Measurements from ENCODE around the gene OR13J1.

The OR13J1 gene

GRCh38 chr9:35831040-35831439 is 39.2 kb downstream of the OR13J1 start:
- H3K4me3 ChIP-seq (ENCODE audit: insufficient read depth, low read length, poor library complexity, severe bottlenecking), result no peak overlapping the region
- H3K9me3 ChIP-seq (ENCODE audit: insufficient read depth, low read length), result no peaks in the 10 kb centered on the region
- H3K36me3 ChIP-seq (ENCODE audit: low read length), result no peaks in the 10 kb centered on the region
- no peak overlapping the region for H2AFZ ChIP-seq (ENCODE audit: low read depth, low read length, severe bottlenecking)
- no peaks in the 10 kb centered on the region for H4K20me1 ChIP-seq (ENCODE audit: low read depth, low read length)
- no peak overlapping the region for H3K9ac ChIP-seq (ENCODE audit: low read length)
- H3K27me3 ChIP-seq (ENCODE audit: low read length), result no peaks in the 10 kb centered on the region
- no peaks in the 10 kb centered on the region for H3K9me2 ChIP-seq (replicated peaks; ENCODE audit: insufficient read depth, low read length)
- no peaks in the 10 kb centered on the region for H3K79me2 ChIP-seq (ENCODE audit: insufficient read depth, low read length)
- no peak for TF ChIP-seq CTCF (IDR thresholded peaks at IDR 0.05; ENCODE audit: insufficient read depth, low read length, poor library complexity, severe bottlenecking)
- no peak for TF ChIP-seq EZH2phosphoT487 (conservative IDR thresholded peaks at IDR 0.05; ENCODE audit: low read length)
- H3F3A ChIP-seq (ENCODE audit: insufficient read depth), result no peaks in the 10 kb centered on the region
- no peak overlapping the region for H3K27ac ChIP-seq (ENCODE audit: low read depth, low read length)
- no peak overlapping the region for H3K4me2 ChIP-seq (ENCODE audit: low read depth, low read length, poor library complexity, severe bottlenecking)

- no peak overlapping the region for H3K27ac ChIP-seq (ENCODE audit: low read depth, low read length)
- peak overlapping the region; percentile 79 for H3K4me3 ChIP-seq (ENCODE audit: insufficient read depth, low read length, poor library complexity, severe bottlenecking)
- no peaks in the 10 kb centered on the region for H3K36me3 ChIP-seq (ENCODE audit: low read length)
- H3K9me3 ChIP-seq (ENCODE audit: insufficient read depth, low read length), result no peaks in the 10 kb centered on the region
- TF ChIP-seq CTCF (IDR thresholded peaks at IDR 0.05; ENCODE audit: insufficient read depth, low read length, poor library complexity, severe bottlenecking), result no peak
- no peaks in the 10 kb centered on the region for H3K27me3 ChIP-seq (ENCODE audit: low read length)
- H3K79me2 ChIP-seq (ENCODE audit: insufficient read depth, low read length), result no peaks in the 10 kb centered on the region
- H2AFZ ChIP-seq (ENCODE audit: low read depth, low read length, severe bottlenecking), result peak overlapping the region; percentile 97
- H4K20me1 ChIP-seq (ENCODE audit: low read depth, low read length), result no peaks in the 10 kb centered on the region
- H3K9ac ChIP-seq (ENCODE audit: low read length), result peak overlapping the region; percentile 60
- H3F3A ChIP-seq (ENCODE audit: insufficient read depth), result no peaks in the 10 kb centered on the region
- H3K4me2 ChIP-seq (ENCODE audit: low read depth, low read length, poor library complexity, severe bottlenecking), result peak overlapping the region; percentile 91
- H3K9me2 ChIP-seq (replicated peaks; ENCODE audit: insufficient read depth, low read length), result no peaks in the 10 kb centered on the region
Measured at GRCh38 chr9:35829764-35830096, 40.5 kb downstream of the OR13J1 start.

- Histone ChIP-seq H3K36me3 (ENCODE audit: low read length) (no peaks in the 10 kb centered on the region), H3K79me2 (ENCODE audit: insufficient read depth, low read length) (no peaks in the 10 kb centered on the region), H3K9ac (ENCODE audit: low read length) (peak within 1 kb of the TSS; percentile 60), H3K27ac (ENCODE audit: low read depth, low read length) (no peak within 1 kb of the TSS), H4K20me1 (ENCODE audit: low read depth, low read length) (no peaks in the 10 kb centered on the region), H3K27me3 (ENCODE audit: low read length) (no peaks in the 10 kb centered on the region), H3K9me2 (replicated peaks; ENCODE audit: insufficient read depth, low read length) (no peaks in the 10 kb centered on the region), H3K9me3 (ENCODE audit: insufficient read depth, low read length) (no peaks in the 10 kb centered on the region), H2AFZ (ENCODE audit: low read depth, low read length, severe bottlenecking) (peak within 1 kb of the TSS; percentile 97), H3K4me3 (ENCODE audit: insufficient read depth, low read length, poor library complexity, severe bottlenecking) (peak within 1 kb of the TSS; percentile 79), H3K4me2 (ENCODE audit: low read depth, low read length, poor library complexity, severe bottlenecking) (peak within 1 kb of the TSS; percentile 91), H3F3A (ENCODE audit: insufficient read depth) (no peaks in the 10 kb centered on the region)
- TF ChIP-seq EZH2phosphoT487 (conservative IDR thresholded peaks at IDR 0.05; ENCODE audit: low read length) (no peak), CTCF (IDR thresholded peaks at IDR 0.05; ENCODE audit: insufficient read depth, low read length, poor library complexity, severe bottlenecking) (no peak)
Measured at GRCh38 chr9:35829084-35829763, 41.0 kb downstream of the OR13J1 start, which contains the start of gene TMEM8B. Gene TMEM8B, plus strand, starts transcription at chr9:35829228. Its CDS starts 220 bp downstream, at chr9:35829448.

Data from SU-DHL-6 (cell line).